ENCODE measurements around the gene TGOLN2. TPM values are rescaled to one million over a fixed set of nuclear protein-coding genes. Genes with fewer than 3 reads are reported as not detected.

TGOLN2 gene
- total RNA-seq, 2 experiments from 2014 or later, result 76.9 to 78.6 TPM

DNA sequence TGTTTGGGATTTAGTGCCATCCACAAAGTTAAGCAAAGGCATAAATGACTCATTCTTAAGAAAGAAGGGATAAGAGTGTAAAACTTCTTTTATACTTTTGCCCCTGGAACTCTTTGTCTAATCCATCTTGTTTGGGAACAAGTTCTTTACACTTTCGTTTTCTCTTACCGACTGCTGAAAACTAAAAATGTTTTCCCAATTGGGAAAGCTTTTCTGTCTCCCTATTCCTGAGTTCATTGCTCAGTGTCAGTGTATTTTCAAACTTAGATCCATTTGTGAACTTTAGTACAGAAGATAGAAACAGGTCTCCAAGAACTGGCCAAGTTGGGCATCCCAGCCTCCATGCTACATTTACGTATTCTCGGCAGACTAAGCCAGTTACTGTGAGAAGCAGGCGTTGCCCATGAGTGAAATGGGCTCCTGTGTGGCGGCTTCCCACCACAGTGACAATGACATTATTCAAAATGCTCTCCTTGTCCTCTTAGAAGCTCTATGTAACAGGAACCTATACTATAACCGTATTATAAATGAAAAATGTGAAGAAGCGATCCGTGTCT lies 51.7 kb downstream of the TGOLN2 start:
- no TSS peak for BruUV-seq (replicated peaks)
- H3K4me2 ChIP-seq (ENCODE audit: low read length), result no peak overlapping the region
- ChIA-PET CTCF (ENCODE audit: unreplicated experiment) (no interaction called here), POLR2A (no interaction called here)
- no peak overlapping the region for H3K4me3 ChIP-seq (ENCODE audit: low read depth, low read length, poor library complexity, severe bottlenecking)
- no peak for DNase-seq (ENCODE audit: low spot score)
- no peaks in the 10 kb centered on the region for H3K79me2 ChIP-seq (ENCODE audit: insufficient read depth, low read depth, low read length)
- H3K9me3 ChIP-seq (ENCODE audit: low read length), result no peaks in the 10 kb centered on the region
- intact Hi-C loops (cut with micrococcal nuclease; ENCODE audit: unreplicated experiment), result no loop called here
- TF ChIP-seq, protein P1, sequence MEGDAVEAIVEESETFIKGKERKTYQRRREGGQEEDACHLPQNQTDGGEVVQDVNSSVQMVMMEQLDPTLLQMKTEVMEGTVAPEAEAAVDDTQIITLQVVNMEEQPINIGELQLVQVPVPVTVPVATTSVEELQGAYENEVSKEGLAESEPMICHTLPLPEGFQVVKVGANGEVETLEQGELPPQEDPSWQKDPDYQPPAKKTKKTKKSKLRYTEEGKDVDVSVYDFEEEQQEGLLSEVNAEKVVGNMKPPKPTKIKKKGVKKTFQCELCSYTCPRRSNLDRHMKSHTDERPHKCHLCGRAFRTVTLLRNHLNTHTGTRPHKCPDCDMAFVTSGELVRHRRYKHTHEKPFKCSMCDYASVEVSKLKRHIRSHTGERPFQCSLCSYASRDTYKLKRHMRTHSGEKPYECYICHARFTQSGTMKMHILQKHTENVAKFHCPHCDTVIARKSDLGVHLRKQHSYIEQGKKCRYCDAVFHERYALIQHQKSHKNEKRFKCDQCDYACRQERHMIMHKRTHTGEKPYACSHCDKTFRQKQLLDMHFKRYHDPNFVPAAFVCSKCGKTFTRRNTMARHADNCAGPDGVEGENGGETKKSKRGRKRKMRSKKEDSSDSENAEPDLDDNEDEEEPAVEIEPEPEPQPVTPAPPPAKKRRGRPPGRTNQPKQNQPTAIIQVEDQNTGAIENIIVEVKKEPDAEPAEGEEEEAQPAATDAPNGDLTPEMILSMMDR (conservative IDR thresholded peaks at IDR 0.05; ENCODE audit: low read length), result no peak
- TF ChIP-seq EZH2phosphoT487 (IDR thresholded peaks at IDR 0.05; ENCODE audit: borderline replicate concordance, low read depth, low read length), result no peak
- no peak overlapping the region for H3K27ac ChIP-seq (ENCODE audit: low read depth, low read length, poor library complexity, severe bottlenecking)
- H2AFZ ChIP-seq (ENCODE audit: low read length), result no peak overlapping the region
- no peaks in the 10 kb centered on the region for H3K4me1 ChIP-seq (ENCODE audit: insufficient read depth, low read length, poor library complexity, severe bottlenecking)
- H4K20me1 ChIP-seq (ENCODE audit: insufficient read depth, low read length), result no peaks in the 10 kb centered on the region
- H3K36me3 ChIP-seq (ENCODE audit: insufficient read depth, low read length), result no peaks in the 10 kb centered on the region
- H3K9me2 ChIP-seq (ENCODE audit: insufficient read depth, low read length), result no peaks in the 10 kb centered on the region

DNA sequence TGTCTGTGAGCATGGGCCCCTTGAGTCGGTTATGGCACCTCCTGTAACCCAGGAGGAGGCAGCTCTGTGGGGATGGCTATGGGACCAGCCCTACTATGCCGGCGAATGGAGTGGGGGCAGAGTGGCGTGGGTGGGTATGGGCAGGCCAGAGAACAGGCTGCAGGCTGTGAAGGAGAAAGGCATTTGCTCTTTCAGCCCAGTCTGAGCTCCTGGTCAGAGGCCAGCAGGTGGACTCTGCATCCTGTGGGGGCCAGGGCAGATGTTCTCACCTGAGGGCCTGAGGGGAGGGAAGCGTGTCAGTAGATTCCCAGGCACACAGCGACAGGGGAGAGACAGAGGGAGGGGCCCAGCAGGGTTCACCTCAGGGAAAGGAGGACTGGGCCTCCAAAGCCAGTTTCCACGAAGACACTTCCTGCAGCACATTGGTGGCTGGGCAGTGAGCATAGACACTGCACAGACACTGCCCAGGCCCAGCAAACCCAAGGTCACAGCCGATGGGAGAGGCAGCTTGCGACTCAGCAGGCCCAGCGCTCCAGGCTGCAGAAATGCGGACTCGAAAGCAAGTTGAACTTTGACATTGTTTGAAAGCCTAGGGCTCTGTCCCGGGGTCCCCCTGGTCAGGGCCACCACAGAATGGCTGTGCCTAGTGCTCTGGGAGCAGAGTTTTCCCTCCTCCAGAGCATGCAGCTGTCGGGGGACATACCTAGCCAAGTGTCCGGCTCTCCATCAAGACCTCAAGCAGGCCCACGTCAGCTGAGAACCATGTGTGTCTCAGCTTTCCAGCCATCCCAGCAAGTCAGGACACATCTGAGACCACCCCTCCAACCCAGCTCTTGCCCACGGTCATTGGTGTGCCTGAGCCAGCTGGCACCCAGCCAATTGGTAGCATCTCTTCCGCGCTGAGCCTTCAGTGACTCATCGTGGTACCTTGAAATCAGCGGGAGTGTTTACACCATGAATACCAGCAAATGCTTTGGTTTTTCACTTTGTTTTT lies 53.8 kb downstream of the TGOLN2 start:
- no TSS peak for BruUV-seq (replicated peaks)
- ChIA-PET POLR2A (no interaction called here), CTCF (ENCODE audit: unreplicated experiment) (no interaction called here)
- no peak for DNase-seq (ENCODE audit: low spot score)
- no peaks in the 10 kb centered on the region for H3K4me1 ChIP-seq (ENCODE audit: insufficient read depth, low read length, poor library complexity, severe bottlenecking)
- H2AFZ ChIP-seq (ENCODE audit: low read length), result no peak overlapping the region
- no peaks in the 10 kb centered on the region for H3K36me3 ChIP-seq (ENCODE audit: insufficient read depth, low read length)
- no peaks in the 10 kb centered on the region for H4K20me1 ChIP-seq (ENCODE audit: insufficient read depth, low read length)
- no peak overlapping the region for H3K4me3 ChIP-seq (ENCODE audit: low read depth, low read length, poor library complexity, severe bottlenecking)
- no peaks in the 10 kb centered on the region for H3K9me3 ChIP-seq (ENCODE audit: low read length)
- H3K4me2 ChIP-seq (ENCODE audit: low read length), result no peak overlapping the region
- H3K9me2 ChIP-seq (ENCODE audit: insufficient read depth, low read length), result no peaks in the 10 kb centered on the region
- intact Hi-C loops (cut with micrococcal nuclease; ENCODE audit: unreplicated experiment), result no loop called here
- no peaks in the 10 kb centered on the region for H3K79me2 ChIP-seq (ENCODE audit: insufficient read depth, low read depth, low read length)
- no peak overlapping the region for H3K27ac ChIP-seq (ENCODE audit: low read depth, low read length, poor library complexity, severe bottlenecking)
- TF ChIP-seq, protein P1 (conservative IDR thresholded peaks at IDR 0.05; ENCODE audit: low read length), result no peak
- no peak for TF ChIP-seq EZH2phosphoT487 (IDR thresholded peaks at IDR 0.05; ENCODE audit: borderline replicate concordance, low read depth, low read length)

DNA sequence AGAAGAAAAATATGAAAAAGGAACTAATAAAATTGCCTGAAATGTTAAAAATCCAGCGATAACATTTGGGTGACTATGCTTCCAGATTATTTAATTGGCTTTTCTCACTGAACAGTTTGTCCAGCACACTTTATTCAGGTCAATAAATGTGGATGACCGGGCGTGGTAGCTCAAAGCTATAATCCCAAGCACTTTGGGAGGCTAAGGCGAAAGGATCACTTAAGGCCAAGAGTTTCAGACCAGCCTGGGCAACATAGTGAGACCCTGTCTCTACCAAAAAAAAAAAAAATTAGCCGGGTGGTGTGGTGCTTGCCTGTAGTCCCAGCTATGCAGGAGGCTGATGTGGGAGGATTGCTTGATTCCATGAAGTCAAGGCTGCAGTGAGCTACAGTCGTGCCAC lies 55.4 kb downstream of the TGOLN2 start:
- Histone ChIP-seq H3K4me3 (ENCODE audit: low read depth, low read length, poor library complexity, severe bottlenecking) (no peak overlapping the region), H3K4me1 (ENCODE audit: insufficient read depth, low read length, poor library complexity, severe bottlenecking) (no peaks in the 10 kb centered on the region), H3K9me2 (ENCODE audit: insufficient read depth, low read length) (no peaks in the 10 kb centered on the region), H3K4me2 (ENCODE audit: low read length) (no peak overlapping the region), H4K20me1 (ENCODE audit: insufficient read depth, low read length) (no peaks in the 10 kb centered on the region), H3K9me3 (ENCODE audit: low read length) (no peaks in the 10 kb centered on the region), H3K36me3 (ENCODE audit: insufficient read depth, low read length) (no peaks in the 10 kb centered on the region), H2AFZ (ENCODE audit: low read length) (no peak overlapping the region), H3K79me2 (ENCODE audit: insufficient read depth, low read depth, low read length) (no peaks in the 10 kb centered on the region), H3K27ac (ENCODE audit: low read depth, low read length, poor library complexity, severe bottlenecking) (no peak overlapping the region)
- POLR2A ChIA-PET, result interaction anchor here (0.5 to 0.6 kb wide), 2 partner anchors 93 to 156 kb away, joined by 3 read pairs; no protein-coding TSS in a partner anchor
- intact Hi-C loops (cut with micrococcal nuclease; ENCODE audit: unreplicated experiment), result no loop called here
- CTCF ChIA-PET (ENCODE audit: unreplicated experiment), result no interaction called here
- TF ChIP-seq, protein P1 (conservative IDR thresholded peaks at IDR 0.05; ENCODE audit: low read length), result no peak
- no peak for TF ChIP-seq EZH2phosphoT487 (IDR thresholded peaks at IDR 0.05; ENCODE audit: borderline replicate concordance, low read depth, low read length)
- BruUV-seq (replicated peaks), result no TSS peak
- DNase-seq (ENCODE audit: low spot score), result no peak

Data from OCI-LY7 (cell line).